Pons (tissue), 1 donor: ENCODE results near the gene PRR14L.
"Not testable (repeated sequence)": the region's sequence is repeated elsewhere in the genome, so short reads cannot be mapped to it uniquely, and the experiment has no call there.

Experiments used
- DNase-seq: peaks from one replicate; pipeline ENCODE4 v3.0.0-alpha.2; 2016; ENCODE audit warnings: low spot score

The PRR14L gene

DNA sequence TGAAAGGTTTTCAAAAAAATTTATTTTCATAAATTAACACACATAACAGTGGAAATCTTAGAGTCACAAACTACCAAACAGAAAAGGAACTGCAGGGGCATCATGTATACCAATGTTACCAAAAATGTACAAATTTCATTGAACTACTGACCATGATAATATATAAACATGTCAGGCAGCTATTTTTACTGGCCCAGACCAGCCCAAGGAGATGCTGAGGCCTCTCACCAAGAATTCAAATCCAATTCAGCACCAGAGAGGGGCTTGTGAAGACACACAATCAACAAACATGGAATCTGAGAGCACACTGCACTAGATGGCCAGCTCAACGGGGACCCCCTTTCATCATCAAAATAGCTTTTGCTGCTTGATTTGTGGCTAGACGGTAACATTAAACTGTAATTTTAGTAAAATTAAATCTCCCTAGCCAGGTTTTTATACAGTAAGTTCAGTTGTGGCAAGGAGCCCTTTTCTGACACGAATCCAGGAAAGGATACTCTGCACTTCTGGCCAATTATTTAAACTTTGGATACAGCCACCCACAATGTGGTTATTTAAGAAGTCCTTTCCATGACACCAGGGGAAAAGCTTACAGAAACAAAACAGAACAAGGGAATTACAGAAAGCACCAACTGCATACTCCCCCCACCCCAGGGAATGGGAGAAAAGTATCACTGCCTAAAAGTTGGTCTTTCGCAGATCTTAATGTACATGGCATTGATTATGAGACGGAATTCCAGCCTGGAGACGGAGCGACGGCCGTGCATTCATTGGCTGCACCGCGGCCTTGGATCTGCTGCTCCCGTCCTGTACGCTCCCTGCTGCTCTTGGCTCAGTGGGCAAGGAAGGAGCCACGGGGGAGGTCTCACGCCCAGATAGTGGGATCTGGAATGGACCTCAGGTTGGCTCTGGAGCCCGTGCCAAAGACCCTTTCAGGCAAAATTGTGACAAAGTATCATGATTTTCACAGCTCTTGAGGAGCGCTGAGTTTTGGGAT, 68.3 kb downstream of the PRR14L start:
- DNase-seq: no peak

DNA sequence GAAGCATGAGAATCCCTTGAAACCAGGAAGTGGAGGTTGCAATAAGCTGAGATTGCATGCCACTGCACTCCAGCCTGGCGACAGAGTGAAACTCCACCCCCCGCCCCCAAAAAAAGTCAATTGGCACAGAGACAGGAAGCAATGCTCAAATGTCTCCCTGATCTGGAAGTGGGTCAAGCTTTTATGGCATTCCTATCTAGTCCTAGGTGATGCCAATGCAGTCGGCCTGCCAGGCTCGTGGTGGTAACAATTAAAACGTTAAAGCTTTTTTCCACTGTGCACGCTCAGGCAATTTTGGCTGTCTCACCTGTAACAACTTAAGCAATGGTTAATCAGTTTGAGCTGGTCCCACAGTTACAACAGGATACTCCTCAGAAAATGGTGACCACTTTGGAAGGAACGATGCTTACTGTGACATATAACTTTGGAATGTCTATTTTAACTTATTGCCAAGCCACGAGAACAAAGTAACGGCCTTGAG, 69.0 kb downstream of the PRR14L start:
- no peak for DNase-seq

DNA sequence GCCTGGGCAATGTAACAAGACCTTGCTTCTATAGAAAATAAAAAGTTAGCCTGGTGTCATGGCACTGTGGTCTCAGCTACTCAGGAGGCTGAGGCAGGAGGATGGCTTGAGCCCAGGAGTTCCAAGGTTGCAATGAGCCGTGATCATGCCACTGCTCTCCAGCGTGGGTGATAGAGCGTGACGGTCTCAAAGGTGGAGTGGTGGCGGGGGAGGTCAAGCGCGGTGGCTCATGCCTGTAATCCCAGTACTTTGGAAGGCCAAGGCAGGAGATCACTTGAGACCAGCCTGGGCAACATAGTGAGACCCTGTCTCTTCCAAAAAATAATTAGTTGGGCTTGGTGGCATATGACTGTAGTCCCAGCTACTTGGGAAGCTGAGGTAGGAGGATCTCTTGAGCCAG, 71.2 kb downstream of the PRR14L start:
- no peak for DNase-seq

DNA sequence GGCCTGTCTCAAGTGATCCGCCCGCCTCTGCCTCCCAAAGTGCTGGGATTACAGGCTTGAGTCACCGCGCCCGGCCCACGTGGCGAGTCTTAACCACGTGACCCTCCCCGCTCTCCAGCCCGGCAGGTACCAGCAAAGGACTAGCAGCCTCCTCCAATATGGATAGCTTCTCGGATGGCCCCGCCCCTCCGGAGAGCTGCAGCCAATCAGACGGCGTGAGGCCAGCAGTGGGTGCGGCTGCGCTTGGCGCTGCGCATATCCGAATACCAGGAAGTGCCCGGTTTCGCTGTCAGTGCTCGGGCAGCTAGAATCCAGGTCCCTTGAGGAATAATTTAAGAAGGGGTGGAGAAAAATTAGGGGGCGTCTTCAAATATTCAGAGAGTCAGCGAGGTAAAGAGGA, 73.2 kb downstream of the PRR14L start:
- DNase-seq: peak; percentile 86

DNA sequence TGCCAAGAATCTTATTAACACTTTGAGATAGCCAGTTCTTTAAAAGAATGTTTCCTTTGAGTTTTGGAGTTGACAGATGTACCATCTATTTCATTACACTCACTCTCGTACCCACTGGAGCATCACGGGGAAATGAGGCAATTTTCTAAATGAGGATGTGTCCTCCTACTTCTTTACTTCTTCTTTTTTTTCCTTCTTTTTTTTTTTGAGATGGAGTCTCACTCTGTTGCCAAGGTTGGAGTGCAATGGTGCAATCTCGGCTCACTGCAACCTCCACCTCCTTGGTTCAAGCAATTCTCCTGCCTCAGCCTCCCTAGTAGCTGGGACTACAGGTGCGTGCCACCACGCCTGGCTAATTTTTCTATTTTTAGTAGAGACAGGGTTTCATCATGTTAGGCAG, 75.7 kb downstream of the PRR14L start:
- DNase-seq: peak; percentile 46

DNA sequence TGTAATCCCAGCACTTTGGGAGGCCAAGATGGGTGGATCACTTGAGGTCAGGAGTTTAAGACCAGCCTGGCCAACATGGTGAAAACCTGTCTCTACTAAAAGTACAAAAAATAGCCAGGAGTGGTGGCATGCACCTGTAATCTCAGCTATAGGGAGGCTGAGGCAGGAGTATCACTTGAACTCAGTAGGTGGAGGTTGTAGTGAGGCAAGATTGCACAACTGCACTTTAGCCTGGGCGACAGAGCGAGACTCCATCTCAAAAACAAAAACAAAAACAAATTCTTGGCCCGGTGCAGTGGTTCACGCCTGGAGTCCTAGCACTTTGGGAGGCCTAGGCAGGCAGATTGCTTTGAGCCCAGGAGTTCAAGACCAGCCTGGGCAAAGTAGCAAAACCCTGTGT, 81.1 kb downstream of the PRR14L start:
- DNase-seq: not testable (repeated sequence)

DNA sequence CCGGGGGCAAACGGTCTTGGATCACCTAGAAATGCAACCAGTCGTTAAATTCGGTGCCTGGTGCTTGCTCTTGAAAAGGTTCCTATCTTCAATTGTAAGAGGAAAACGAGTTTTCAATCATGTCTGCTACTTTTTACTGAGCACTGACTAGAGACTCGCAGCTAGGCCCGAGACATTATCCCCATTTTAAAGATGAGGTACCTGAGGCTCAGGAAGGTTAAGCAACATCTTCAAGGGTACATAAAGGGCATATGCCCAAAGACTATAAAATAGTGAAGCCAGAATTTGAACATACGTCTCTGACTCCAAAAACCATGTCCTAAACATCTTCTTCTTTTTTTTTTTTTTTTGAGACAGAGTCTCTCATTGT, 87.3 kb downstream of the PRR14L start:
- no peak for DNase-seq

DNA sequence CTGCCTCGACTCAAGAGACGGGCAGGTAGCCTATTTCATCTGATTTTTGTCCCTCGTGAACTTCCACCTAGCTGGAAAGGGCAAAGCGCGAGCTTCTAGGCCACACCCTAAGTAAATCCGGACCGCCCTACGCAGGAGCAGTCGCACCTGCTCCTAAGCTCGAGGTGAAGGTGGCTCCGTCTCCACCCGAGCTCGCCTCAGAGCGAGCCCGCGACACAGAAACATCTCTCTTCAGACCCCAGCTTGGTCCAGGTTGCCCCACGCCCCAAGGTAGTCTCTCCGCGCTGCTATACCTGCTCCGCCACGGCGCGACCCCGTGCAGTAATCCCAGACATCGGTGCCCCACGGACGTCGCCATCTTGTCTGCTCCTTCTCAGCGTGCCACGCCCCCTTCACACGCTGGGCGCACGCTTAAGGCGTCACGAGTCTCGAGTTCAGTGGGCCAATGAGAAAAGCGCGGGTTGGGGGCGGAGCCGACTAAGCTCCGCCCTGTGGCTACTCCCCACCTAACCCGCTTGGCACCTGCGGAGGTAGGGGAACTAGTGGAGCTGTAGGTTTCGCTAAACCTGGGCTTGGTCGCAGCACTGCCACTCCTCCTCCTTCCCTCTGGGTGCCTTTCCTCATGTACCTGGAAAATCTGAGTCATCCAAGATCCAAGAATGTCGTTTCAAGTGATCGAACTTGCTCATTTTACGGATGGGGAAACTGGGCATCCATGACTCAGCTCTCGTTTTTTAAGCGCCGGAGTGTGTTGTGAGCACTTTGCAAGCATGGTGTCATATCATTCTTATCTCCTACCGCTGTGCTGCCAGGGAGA, 87.9 kb downstream of the PRR14L start, which contains the start of gene PISD:
Gene PISD, minus strand, starts transcription at position 365 of the 817 bp plus-strand sequence. Its CDS starts 7 bp downstream, at position 358.
- peak; percentile 93 for DNase-seq

DNA sequence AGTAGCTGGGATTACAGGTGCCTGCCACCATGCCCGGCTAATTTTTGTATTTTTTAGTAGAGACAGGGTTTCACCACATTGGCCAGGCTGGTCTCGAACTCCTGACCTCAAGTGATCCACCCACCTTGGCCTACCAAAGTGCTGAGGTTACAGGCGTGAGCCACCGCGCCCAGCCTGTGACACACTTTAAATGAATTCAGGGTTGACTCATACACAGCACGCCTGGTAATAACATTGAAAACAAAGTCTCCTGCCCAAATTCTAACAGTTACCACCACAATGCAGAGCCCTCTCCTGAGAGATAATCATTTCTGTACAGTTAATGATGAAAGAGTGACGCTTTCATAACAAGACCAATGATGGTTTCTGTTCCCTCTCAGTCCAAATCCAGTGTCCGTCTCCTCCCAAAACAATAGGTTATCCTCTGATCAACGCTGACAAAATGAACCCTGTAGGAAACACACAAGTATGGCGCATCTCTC, 89.0 kb downstream of the PRR14L start:
- DNase-seq: not testable (repeated sequence)

DNA sequence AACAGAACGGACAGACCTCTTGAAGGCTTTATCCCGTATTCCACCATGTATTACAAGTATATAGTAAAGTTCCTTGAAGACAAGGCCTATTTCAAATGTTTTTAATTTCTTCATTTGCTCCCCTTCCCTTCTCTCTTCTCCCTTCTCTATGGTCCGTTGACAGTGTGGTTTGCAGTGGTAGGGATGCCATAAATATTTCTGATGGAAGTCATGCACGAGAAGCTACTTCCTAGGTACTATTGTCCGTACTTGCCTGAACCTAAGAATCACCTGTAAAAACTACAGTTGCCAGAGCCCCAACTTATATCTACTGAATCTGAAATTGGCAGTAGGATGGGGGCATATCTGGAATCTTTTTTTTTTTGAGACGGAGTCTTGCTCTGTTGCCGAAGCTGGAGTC, 90.7 kb downstream of the PRR14L start:
- DNase-seq: no peak

DNA sequence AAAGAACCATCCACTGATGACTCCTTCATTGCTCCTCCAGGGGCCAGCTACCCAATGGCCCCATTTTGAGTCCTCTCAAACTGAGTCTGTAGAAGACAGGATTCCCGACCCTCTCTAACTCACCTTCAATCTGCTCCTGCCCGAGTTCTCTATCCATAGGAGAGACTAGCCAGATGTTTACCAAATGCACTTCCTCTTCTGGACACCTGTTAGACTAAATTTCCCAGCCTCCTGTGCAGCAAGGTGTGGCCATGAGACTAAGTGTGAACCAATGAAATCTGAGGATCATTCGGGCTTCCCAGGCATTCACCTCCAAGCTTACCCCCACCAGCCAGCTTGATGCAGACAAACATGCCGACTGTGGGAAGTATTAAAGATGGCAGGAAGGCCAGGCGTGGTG, 95.5 kb downstream of the PRR14L start:
- no peak for DNase-seq

DNA sequence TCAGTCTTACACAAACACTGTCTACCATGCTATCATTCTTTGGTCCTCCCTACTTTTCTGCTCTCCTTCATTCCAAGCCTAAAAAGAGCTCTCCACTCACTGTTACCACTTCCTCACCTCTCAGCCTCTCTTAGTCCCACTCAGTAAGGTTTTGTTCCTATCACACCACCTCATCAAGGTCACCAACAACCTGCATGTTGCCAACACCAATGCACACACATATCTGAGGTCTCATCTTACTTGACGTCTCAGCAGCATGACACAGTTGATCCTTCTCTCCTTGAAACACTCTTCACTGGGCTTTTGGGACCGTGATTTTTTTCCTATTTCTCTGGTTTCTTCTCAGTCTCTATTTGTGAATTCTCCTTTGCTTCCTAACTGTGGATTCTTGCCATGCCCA, 96.0 kb downstream of the PRR14L start:
- no peak for DNase-seq

DNA sequence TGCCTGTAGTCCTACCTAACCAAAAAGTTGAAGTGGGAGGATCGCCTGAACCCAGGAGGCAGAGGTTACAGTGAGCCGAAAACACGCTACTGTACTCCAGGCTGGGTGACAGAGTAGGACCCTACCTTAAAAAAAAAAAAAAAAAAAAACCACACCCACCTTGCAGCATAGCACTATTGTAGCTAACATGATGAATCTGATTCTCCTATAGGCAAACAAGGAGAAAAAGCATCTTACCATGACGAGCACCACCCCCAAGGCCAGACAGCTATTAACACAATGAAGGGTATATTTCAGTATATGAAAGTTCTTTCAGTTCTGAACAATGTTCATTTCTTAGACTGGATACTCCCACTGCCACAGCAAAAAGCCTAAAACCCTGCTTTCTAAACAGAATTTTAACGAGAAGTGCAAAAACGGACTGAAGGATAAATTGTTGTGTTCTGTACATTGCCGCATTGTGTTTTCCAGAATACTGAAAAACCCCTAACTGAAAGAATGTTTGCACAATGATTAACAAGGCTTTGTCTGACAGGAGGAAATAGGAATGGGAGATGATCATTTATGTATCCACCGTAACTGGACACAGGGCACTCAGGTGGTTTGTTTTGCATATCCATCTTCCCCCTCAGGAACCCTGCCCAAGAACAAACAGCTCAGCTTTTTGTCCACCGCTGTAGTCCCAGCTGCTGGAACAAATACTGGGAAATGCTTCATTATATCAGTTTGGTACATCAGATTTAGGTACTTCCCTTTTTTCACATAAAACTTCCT, 96.8 kb downstream of the PRR14L start:
- DNase-seq: peak; percentile 25

DNA sequence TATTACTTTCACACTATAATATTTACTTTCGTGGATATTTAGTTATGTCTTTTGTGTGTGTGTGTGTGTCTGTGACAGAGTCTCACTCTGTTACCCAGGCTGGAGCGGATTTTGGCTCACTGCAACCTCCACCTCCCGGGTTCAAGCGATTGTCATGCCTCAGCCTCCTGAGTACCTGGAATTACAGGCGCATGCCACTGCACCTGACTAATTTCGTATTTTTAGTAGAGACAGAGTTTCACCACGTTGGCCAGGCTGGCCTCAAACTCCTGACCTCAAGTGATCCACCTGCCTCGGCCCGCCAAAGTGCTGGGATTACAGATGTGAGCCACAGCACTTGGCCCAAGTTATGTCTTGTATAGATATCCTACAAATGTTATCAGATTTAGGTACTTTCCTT, 97.8 kb downstream of the PRR14L start:
- no peak for DNase-seq

DNA sequence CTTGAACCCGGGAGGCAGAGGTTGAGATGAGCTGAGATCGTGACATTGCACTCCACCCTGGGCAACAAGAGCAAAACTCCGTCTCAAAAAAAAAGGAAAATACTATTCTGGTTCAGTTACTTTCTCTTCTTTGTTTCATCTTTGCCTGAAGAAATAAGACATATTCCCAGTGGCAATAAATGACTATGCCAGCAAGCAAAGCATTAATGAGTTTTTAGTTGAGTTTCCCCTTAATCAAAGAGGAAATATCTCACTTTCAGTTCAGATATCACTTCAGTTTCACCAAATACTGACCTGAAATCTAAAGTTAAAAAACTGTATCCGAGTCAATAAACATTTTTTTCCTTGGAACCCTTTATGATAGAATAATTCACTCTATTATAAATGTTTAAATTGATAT, 98.3 kb downstream of the PRR14L start:
- DNase-seq: no peak

DNA sequence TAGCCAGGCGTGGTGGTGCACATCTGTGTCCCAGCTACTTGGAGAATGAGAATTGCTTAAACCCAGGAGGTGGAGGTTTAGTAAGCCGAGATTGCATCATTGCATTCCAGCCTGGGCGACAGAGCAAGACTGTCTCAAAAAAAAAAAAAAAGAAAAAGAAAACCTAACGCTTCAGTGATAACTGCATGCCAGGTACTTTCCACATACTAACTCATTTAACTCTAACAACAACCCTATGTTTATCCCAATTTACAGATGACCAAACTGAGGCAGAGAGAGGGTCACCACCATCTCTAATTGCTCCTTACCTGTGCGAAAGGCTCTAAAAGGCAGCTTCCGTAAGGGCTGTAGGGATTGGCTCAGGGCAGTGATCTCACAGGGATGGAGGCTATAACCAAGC, 99.5 kb downstream of the PRR14L start:
- DNase-seq: no peak

DNA sequence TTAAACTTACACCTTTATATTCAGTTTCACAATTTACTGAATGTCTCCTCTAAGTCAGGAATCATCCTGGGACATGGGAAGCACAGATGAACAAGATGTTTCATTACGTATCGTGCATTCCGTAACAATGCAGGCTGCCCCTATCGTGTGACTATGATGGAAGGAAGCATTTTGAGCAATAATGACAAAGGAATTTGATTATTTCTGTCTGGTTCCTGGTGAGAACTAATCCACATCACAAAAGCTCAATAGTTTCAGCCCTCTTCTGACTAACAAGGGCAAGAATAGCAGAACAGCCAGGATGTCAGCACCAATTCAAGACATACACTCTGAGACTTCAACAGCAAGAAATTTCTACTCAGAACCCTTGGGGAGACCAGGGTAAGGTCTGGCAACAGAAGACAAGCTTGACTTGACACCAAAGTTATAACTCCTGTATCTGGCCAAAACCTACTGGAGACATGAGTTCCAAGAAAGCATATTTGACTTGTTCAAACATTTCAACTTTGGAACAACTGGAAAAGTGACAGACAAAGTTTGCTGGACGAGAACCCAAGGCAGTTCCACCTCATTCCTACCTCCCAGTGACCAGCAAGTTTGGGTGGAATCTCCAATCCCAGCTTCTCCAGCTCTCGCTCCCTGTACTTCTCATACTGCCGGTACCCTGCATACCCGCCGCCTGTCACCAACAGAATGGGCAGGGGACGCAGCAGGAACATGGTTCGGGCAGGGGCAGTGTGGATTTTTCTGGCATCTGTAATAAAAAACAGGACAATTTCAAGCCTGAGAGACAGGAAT, 102.2 kb downstream of the PRR14L start:
- no peak for DNase-seq

DNA sequence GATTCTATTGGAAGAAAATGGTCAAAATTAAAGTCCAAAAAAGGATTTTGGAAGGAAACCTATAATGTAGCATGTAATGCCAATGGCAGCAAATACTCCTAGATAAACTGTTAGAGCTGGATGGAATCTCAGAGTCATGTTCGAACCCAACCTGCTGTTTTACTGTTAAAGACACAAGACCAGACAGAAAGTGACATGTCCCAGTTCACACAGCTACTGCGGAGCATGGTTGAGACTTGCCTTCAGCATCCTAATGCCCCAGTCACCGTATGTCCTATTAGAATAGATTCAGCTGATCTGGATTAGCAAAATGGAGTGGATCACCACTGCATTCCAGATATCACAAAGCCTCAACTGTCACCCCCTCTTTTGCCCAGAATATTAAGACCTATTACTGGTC, 102.9 kb downstream of the PRR14L start:
- no peak for DNase-seq

DNA sequence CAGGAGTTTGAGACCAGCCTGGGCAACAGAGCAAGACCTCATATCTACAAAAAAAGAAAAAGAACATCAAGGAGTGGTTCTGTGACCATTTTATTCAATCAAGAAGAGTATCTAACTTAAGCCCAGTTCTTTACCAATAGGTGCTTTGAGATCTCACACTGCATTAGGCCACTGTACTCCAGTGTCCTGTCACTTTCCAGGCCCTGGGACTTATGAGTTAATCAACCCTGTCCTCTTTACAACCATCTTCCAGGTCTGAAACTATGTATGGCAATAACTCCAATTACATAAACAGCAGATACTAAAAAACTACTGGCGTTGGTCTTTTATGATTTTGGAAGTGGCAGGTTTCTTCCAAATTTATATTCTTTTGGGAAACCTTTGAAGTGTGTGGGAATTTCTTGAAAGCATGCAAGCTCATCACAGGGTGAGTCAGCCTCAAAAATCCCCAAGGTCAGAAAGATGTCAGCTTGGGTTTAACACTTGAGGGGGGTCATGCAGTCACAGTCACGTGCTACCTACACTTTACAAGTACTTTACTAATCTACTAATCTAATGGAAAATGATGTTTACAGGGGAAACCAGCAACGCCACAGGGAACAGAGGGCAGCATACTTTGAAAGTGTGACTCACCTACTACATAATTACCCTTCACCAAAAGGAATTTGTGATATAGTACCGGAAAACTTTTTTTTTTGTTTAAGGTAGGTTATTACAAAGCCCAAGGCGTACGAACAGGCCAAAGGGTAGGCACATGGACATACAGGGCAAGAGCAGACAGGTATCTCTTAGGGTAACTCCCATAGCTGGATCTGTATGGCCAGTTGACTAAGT, 103.5 kb downstream of the PRR14L start:
- DNase-seq: no peak

DNA sequence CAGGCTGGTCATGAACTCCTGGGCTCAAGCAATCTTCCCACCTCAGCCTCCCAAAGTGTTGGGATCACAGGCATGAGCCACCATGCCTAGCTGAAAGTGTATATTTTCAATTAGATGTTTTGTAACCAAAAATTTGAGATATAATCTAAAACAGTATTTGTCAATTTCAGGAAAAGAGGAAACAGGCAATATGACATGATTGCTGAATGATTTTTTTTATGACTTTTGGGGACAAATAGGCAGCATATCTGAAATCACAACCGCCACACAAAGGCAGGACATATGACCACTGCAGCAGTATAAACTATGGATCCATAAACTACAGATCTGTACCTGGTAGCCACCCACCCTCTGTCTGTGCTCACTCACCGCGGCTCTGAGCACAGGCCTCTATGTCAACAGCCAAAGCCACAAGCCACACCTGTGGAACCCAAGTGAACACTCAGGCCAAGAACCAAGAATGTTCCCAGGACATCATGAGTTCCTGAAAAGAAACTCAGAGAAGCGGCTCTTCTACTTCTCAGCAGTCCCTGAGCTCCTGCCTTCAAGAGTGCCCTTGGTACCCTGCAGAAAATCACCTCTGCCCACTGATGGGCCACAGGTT, 110.4 kb downstream of the PRR14L start:
- no peak for DNase-seq
